DND-41 (cell line): ENCODE results near the gene PAFAH1B1.

Experiments used
- CTCF ChIP-seq: IDR thresholded peaks from 2 replicates; pipeline ENCODE4 v1.5.1; 2012; ENCODE audit warnings: borderline replicate concordance, low read length, moderate library complexity, mild to moderate bottlenecking; ENCODE audit not compliant: poor library complexity, severe bottlenecking; ENCODE audit errors: extremely low read depth
- EZH2 ChIP-seq: IDR thresholded peaks from 3 replicates; pipeline ENCODE4 v1.6.1; 2012; ENCODE audit warnings: borderline replicate concordance, low read depth, mild to moderate bottlenecking, moderate library complexity, low read length, inconsistent platforms; ENCODE audit not compliant: severe bottlenecking

GRCh38 chr17:2545393-2545792 lies 48.1 kb upstream of the PAFAH1B1 start:
- TF ChIP-seq CTCF (no peak), EZH2 (no peak)
